ENCODE results near the gene IL1R2. TPM values are rescaled to one million over a fixed set of nuclear protein-coding genes. Genes with fewer than 3 reads are reported as not detected.
"Not testable (repeated sequence)": the region's sequence is repeated elsewhere in the genome, so short reads cannot be mapped to it uniquely, and the experiment has no call there.

Gene IL1R2
- polyA plus RNA-seq, 2 of the 4 experiments (the other 2 are of a cell fraction): 0.83 to 1.7 TPM

GRCh38 chr2:102065675-102066252 lies 74.0 kb downstream of the IL1R2 start (continued):
- TF ChIP-seq FOXS1 (CRISPR knock-in tag; IDR thresholded peaks at IDR 0.05) (no peak), RNF2 (IDR thresholded peaks at IDR 0.05; ENCODE audit: borderline replicate concordance, low read depth) (no peak), PHF8 (IDR thresholded peaks at IDR 0.05; ENCODE audit: borderline replicate concordance, low read depth) (no peak), EP300 (IDR thresholded peaks at IDR 0.05) (peak; percentile 78 to 82; a peak in 3 of 5 replicates), POLR2AphosphoS2 (conservative IDR thresholded peaks at IDR 0.05; ENCODE audit: low read length) (no peak), MYC (IDR thresholded peaks at IDR 0.05; ENCODE audit: borderline replicate concordance, low read length) (peak; percentile 69; the same call in 1 of the 2 replicates), BHLHE40 (IDR thresholded peaks at IDR 0.05; ENCODE audit: low read depth, low read length) (no peak), ZNF302 (CRISPR knock-in tag; IDR thresholded peaks at IDR 0.05) (no peak), ZFP36 (IDR thresholded peaks at IDR 0.05; ENCODE audit: borderline replicate concordance, partially characterized antibody) (no peak)

GRCh38 chr2:102066554-102066953 lies 74.8 kb downstream of the IL1R2 start:
- peak overlapping the region; percentile 98 to 99 for H3K27ac ChIP-seq
- TF ChIP-seq ELK1 (IDR thresholded peaks at IDR 0.05; ENCODE audit: low read depth, low read length) (no peak), CHD2 (IDR thresholded peaks at IDR 0.05; ENCODE audit: low read length, partially characterized antibody) (no peak), SREBF2 (IDR thresholded peaks at IDR 0.05) (no peak), TP53 (CRISPR knock-in tag; IDR thresholded peaks at IDR 0.05) (no peak), FOXS1 (CRISPR knock-in tag; IDR thresholded peaks at IDR 0.05) (no peak), ZC3H11A (IDR thresholded peaks at IDR 0.05) (no peak), EHF (CRISPR knock-in tag; IDR thresholded peaks at IDR 0.05) (no peak), FOSL2 (IDR thresholded peaks at IDR 0.05) (no peak), FOSL2 (CRISPR knock-in tag; IDR thresholded peaks at IDR 0.05) (no peak), POLR2A (IDR thresholded peaks at IDR 0.05; ENCODE audit: low read length) (no peak), HOXB13 (CRISPR knock-in tag; IDR thresholded peaks at IDR 0.05; ENCODE audit: low read depth) (no peak), ZNF302 (CRISPR knock-in tag; IDR thresholded peaks at IDR 0.05) (no peak), RCOR1 (IDR thresholded peaks at IDR 0.05; ENCODE audit: low read depth, low read length) (no peak), EHMT2 (IDR thresholded peaks at IDR 0.05; ENCODE audit: low read depth) (no peak), HDAC2 (IDR thresholded peaks at IDR 0.05) (no peak)
- H3K9me3 ChIP-seq: no peaks in the 10 kb centered on the region
- 62% methylated on average over 6 of the region's 6 CpGs for WGBS (ENCODE audit: missing lambda C conversion rate)
- DNase-seq (ENCODE audit: low read depth in 1 of 2, low spot score in 1 of 2) (no peak), FAIRE-seq (no peak), ATAC-seq (no peak)
- H3K4me3 ChIP-seq: 0 out of 3 replicates have a peak overlapping the region, but pooled peaks have one; percentile 4
- CTCF ChIA-PET: interaction anchor here (1.0 to 1.7 kb wide), 4 partner anchors 43 to 183 kb away, joined by 3 to 6 read pairs (median 4); no protein-coding TSS in a partner anchor
- H3K4me1 ChIP-seq: peaks cover 75% of the 10 kb centered on the region
- POLR2A ChIA-PET: interaction anchor here (1.6 kb wide), 1 partner anchor 34 kb away, joined by 6 read pairs; no protein-coding TSS in a partner anchor
- H3K4me2 ChIP-seq: peak overlapping the region; percentile 90

- POLR2A ChIA-PET; ATAC-seq; H3K4me2 ChIP-seq; H3K4me3 ChIP-seq; H3K9me3 ChIP-seq; FAIRE-seq; DNase-seq (ENCODE audit: low read depth in 1 of 2, low spot score in 1 of 2): not testable (repeated sequence)
- peaks cover 77% of the 10 kb centered on the region for H3K4me1 ChIP-seq
- CTCF ChIA-PET: interaction anchor here (0.7 to 2.1 kb wide), 5 partner anchors 45 to 173 kb away, joined by 3 to 10 read pairs (median 3); no protein-coding TSS in a partner anchor
- H3K27ac ChIP-seq: peak overlapping the region; percentile 90 to 98; a peak in 4 of 6 replicates
These were observed 76.4 kb downstream of the IL1R2 start for GRCh38 chr2:102068126-102068525.
